Measurements from ENCODE around the gene C9orf78.

- no peak for TF ChIP-seq CTCF (conservative IDR thresholded peaks at IDR 0.05 in 1 of 2, IDR thresholded peaks at IDR 0.05 in 1 of 2; ENCODE audit: low read depth in 1 of 2, low read length in 2 of 2)
- no peak for TF ChIP-seq EZH2 (IDR thresholded peaks at IDR 0.05; ENCODE audit: low read length, missing control alignments)
These were observed 17.5 kb upstream of the C9orf78 start for GRCh38 chr9:129852579-129852978.

Data from fibroblast of lung (primary cell).